OCI-LY3 (cell line): Measurements from ENCODE around the gene CD70.
"Not testable (repeated sequence)": the region's sequence is repeated elsewhere in the genome, so short reads cannot be mapped to it uniquely, and the experiment has no call there.

ENCODE experiments used
- H2AFZ ChIP-seq: fragments of 200-600, 300-600 bp; shearing (Covaris generic); 2 replicates; pipeline ENCODE4 v1.6.0; 2014; ENCODE audit warnings: antibody characterized with exemption, low read depth, low read length
- H3K27ac ChIP-seq: fragments of 200-600, 300-600 bp; sonication (generic); 2 replicates; pipeline ENCODE4 v1.5.1; 2014; ENCODE audit warnings: mild to moderate bottlenecking, low read length, moderate library complexity, mixed read lengths
- H3K27me3 ChIP-seq: fragments of 200-600, 300-600 bp; sonication (generic); 2 replicates; pipeline ENCODE4 v1.6.1; 2014; ENCODE audit warnings: low read depth, low read length, mixed read lengths
- H3K36me3 ChIP-seq: fragments of 200-600, 300-600 bp; sonication (generic); replicated peaks from 2 replicates; pipeline ENCODE3; 2014; ENCODE audit warnings: low read depth, low read length, mixed read lengths
- H3K4me1 ChIP-seq: fragments of 300-600, 200-600 bp; sonication (generic); 2 replicates; pipeline ENCODE4 v1.6.1; 2014; ENCODE audit warnings: low read length, mixed read lengths
- H3K4me2 ChIP-seq: fragments of 200-600, 300-600 bp; sonication (generic); 2 replicates; pipeline ENCODE4 v1.6.1; 2014; ENCODE audit warnings: low read length, mixed read lengths
- H3K4me3 ChIP-seq: fragments of 300-600, 200-600 bp; sonication (generic); 2 replicates; pipeline ENCODE4 v1.5.1; 2014; ENCODE audit warnings: antibody characterized with exemption, mild to moderate bottlenecking, low read length, moderate library complexity
- H3K79me2 ChIP-seq: fragments of 300-600, 200-600 bp; shearing (Covaris generic); 2 replicates; pipeline ENCODE4 v1.6.1; 2014; ENCODE audit warnings: mild to moderate bottlenecking, low read length, mixed read lengths
- H3K9ac ChIP-seq: fragments of 300-600, 200-600 bp; shearing (Covaris generic); 2 replicates; pipeline ENCODE4 v1.6.0; 2014; ENCODE audit warnings: mild to moderate bottlenecking, low read length, moderate library complexity
- H3K9me3 ChIP-seq: fragments of 200-600, 300-600 bp; shearing (Covaris generic); 2 replicates; pipeline ENCODE4 v1.6.1; 2014; ENCODE audit warnings: low read length, mixed read lengths; ENCODE audit not compliant: insufficient read depth
- H4K20me1 ChIP-seq: fragments of 200-600, 300-600 bp; sonication (generic); 2 replicates; pipeline ENCODE4 v1.6.1; 2016; ENCODE audit warnings: low read length, mixed read lengths; ENCODE audit not compliant: insufficient read depth
- CTCF ChIP-seq: fragments of 200-600, 300-600 bp; sonication (generic); IDR thresholded peaks from 2 replicates; pipeline ENCODE4 v1.5.1; 2014; ENCODE audit warnings: antibody characterized with exemption, low read length, low read depth
- EZH2phosphoT487 ChIP-seq: fragments of 200-600 bp; shearing (Covaris generic); IDR thresholded peaks from 2 replicates; pipeline ENCODE4 v1.6.1; 2018; ENCODE audit warnings: antibody characterized with exemption, mixed run types, low read depth

Gene CD70

DNA sequence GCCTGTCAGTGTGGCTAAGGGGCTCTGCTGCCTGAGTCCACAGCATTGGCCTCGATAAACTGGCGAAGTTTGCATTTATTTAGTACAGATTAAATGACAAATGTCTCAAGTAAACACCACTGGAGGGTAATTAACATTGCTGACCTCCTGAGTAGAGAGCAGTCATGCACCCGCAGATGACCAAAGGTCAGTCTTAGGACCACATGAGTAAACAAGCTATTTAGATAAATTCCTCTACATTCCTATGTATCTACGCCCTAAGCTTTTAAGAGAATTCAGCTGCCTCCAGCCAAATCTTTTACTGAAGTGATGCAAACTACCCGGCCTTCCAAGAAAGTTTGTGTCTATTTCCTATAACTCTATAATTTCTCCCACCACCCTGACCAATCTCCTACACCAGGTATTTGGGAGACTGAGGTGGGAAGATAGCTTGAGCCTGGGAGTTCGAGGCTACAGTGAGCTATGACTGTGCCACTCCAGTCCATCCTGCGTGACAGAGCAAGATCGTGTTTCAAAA lies 22.9 kb downstream of the CD70 start:
- Histone ChIP-seq H3K4me3 (no peak overlapping the region), H3K4me2 (peak overlapping the region; percentile 51), H4K20me1 (no peaks in the 10 kb centered on the region), H3K9me3 (peaks cover 28% of the 10 kb centered on the region), H3K27me3 (peaks cover 21% of the 10 kb centered on the region; the same call in 1 of the 2 replicates), H3K36me3 (peaks cover 12% of the 10 kb centered on the region), H3K9ac (no peak overlapping the region), H3K79me2 (no peaks in the 10 kb centered on the region), H3K4me1 (peaks cover 17% of the 10 kb centered on the region), H2AFZ (no peak overlapping the region), H3K27ac (no peak overlapping the region)
- no peak for TF ChIP-seq CTCF
- TF ChIP-seq EZH2phosphoT487, result no peak

GRCh38 chr19:6566727-6567126 lies 24.2 kb downstream of the CD70 start:
- H3K9ac ChIP-seq, H3K36me3 ChIP-seq, H3K4me3 ChIP-seq, H3K27ac ChIP-seq, H3K4me1 ChIP-seq, H3K4me2 ChIP-seq, H3K79me2 ChIP-seq, H2AFZ ChIP-seq, H4K20me1 ChIP-seq: not testable (repeated sequence)
- peaks cover 28% of the 10 kb centered on the region for H3K9me3 ChIP-seq
- peaks cover 21% of the 10 kb centered on the region; the same call in 1 of the 2 replicates for H3K27me3 ChIP-seq

- Histone ChIP-seq H3K4me1 (peaks cover 9% of the 10 kb centered on the region), H3K4me2 (no peak overlapping the region), H2AFZ (no peak overlapping the region), H3K27ac (no peak overlapping the region), H4K20me1 (no peaks in the 10 kb centered on the region), H3K4me3 (no peak overlapping the region), H3K9ac (no peak overlapping the region), H3K9me3 (peaks cover 20% of the 10 kb centered on the region), H3K27me3 (0 out of 2 replicates have a peak, but pooled peaks cover 9% of the 10 kb centered on the region), H3K36me3 (peaks cover 8% of the 10 kb centered on the region), H3K79me2 (no peaks in the 10 kb centered on the region)
- TF ChIP-seq EZH2phosphoT487, result no peak
- no peak for TF ChIP-seq CTCF
Observed at GRCh38 chr19:6564393-6564792, 26.6 kb downstream of the CD70 start.

DNA sequence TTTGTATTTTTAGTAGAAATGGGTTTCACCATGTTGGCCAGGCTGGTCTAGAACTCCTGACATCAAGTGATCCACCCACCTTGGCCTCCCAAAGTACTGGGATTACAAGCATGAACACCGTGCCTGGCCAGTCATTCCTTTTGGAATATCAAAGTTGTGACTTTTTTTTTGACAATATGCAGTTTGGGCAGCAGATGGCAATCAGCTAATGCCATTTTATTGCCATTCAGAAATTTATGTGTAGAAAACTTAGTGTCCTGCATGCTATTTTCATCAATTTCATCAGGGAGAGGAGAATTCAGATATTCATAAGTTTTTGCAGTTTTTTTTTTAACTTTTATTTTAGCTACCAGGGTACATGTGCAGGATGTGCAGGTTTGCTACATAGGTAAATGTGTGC lies 28.5 kb downstream of the CD70 start:
- H3K36me3 ChIP-seq, H2AFZ ChIP-seq, H3K79me2 ChIP-seq, H3K4me3 ChIP-seq, H4K20me1 ChIP-seq, H3K4me2 ChIP-seq, H3K27ac ChIP-seq, H3K9ac ChIP-seq, H3K4me1 ChIP-seq: not testable (repeated sequence)
- TF ChIP-seq CTCF, result peak; percentile 54
- Histone ChIP-seq H3K27me3 (peaks cover 12% of the 10 kb centered on the region; the same call in 1 of the 2 replicates), H3K9me3 (peaks cover 15% of the 10 kb centered on the region)
